ENCODE data around the gene NEK7.

Gene NEK7

GRCh38 chr1:198253259-198253658, 96.5 kb downstream of the NEK7 start:
- no peak for DNase-seq (ENCODE audit: low read depth in 1 of 2, low spot score in 1 of 2)

DNA sequence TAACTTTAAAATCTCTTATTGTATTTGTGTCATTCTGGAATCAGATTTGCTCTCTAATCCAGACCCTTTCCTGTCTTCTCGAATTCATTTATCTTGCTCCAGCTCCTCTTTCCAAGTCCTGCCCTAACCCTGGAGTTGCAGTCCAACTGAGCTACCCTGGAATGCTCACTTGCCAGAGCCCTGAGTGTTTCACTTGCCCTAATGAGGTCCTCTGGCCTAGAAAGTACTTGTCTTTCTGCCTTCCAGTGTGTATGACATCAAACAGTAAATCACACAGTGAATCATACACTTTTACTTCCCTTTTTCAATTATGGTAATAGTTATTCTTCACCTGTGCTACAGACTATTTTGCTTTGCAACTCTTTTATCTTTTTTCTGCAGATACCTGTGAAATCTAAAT, 96.9 kb downstream of the NEK7 start:
- DNase-seq (ENCODE audit: low read depth in 1 of 2, low spot score in 1 of 2), result no peak

GRCh38 chr1:198254521-198254920, 97.7 kb downstream of the NEK7 start:
- no peak for DNase-seq (ENCODE audit: low read depth in 1 of 2, low spot score in 1 of 2)

GRCh38 chr1:198254948-198255347, 98.2 kb downstream of the NEK7 start:
- DNase-seq (ENCODE audit: low read depth in 1 of 2, low spot score in 1 of 2), result no peak

DNA sequence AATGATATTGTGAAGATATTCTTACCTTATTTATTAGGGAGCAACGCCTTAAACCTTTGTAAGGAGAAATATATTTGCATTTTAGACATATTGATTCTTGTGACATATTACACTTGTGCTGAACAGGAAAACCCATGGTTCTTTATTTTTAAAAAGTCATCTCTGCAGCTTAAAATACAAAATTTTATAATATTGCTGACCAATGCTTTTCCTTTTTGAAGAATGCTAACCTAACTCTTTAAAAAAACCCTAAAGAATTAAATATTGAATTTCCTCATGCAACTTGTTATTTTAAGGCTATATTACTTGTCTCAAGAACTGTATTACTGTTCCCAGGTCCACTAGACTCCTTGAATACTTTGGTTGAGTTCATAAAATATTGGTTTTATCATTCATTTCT, 99.0 kb downstream of the NEK7 start:
- DNase-seq (ENCODE audit: low read depth in 1 of 2, low spot score in 1 of 2), result no peak

- no peak for DNase-seq (ENCODE audit: low read depth in 1 of 2, low spot score in 1 of 2)
Observed at GRCh38 chr1:198258491-198258890, 101.7 kb downstream of the NEK7 start.

DNA sequence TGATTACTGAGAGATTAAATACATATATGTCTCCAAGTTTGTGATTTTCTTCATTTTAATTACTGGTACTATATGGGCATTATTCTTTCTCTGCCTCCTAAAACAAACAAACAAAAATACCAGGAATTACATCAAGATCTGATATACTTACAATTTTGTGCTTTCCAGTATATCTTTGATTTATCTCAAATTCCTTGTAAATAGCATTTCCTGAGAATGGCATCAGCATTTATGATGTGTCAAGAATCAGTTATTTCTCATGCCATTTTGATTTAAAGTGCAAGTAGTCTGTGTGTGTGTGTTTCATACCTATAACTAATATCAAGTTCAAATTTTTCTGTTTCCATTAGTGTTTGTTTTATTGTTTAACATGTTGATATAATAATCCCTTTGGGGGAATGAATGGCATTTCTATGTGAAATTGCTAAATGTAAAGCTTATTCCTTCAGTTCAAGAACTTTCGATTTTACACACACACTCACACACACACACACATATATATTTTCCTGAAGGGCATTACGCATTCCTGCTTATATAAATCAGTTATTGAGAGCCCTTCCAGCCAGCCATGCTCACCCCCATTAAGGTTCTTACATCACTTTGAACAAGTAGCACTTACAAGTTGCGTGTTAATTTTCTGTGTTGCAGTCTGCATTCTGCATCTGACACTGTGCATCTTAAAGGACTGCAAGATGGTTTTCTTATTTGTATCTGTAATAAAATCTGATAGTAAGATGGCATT, 102.7 kb downstream of the NEK7 start:
- DNase-seq (ENCODE audit: low read depth in 1 of 2, low spot score in 1 of 2), result no peak

GRCh38 chr1:198261886-198262285, 105.1 kb downstream of the NEK7 start:
- DNase-seq (ENCODE audit: low read depth in 1 of 2, low spot score in 1 of 2), result no peak

DNA sequence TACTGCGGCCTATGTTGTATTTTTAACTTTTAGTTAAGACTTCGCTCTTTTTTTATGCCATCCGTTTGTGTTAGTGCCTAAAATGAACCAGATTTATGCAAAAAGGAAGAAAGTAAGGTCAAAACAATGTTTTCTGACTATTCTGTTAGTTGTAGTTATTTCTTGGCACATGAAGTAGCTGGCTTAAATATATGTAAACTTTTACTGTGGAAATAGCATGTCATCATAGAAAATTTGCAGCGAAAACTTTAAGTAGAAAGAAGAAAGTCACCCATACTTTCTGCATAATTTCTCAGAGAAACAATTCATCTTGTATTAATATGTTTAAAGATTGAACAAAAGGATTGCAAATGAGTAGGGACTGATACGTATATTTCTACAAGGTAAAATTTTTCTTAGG, 106.4 kb downstream of the NEK7 start:
- no peak for DNase-seq (ENCODE audit: low read depth in 1 of 2, low spot score in 1 of 2)

DNA sequence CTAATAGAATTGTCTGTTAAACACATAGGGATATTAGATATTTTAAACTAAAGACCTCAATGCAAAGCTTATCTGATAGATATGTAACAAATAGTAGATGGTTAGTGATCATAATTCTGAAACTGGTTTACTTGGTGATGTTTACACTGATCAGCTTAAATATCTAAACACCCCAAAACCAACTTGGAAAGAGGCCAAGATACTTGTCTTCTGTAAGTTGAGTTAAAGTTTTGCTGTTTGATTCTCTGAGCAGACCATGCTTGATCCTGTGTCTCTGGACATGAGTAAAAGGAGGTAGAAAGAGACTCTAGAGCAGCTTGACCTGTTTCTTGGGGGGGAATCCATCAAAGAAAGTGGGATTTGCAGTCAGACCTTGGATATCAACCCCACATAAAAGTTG, 107.5 kb downstream of the NEK7 start:
- DNase-seq (ENCODE audit: low read depth in 1 of 2, low spot score in 1 of 2), result no peak

GRCh38 chr1:198265073-198265661, 108.4 kb downstream of the NEK7 start:
- no peak for DNase-seq (ENCODE audit: low read depth in 1 of 2, low spot score in 1 of 2)

DNA sequence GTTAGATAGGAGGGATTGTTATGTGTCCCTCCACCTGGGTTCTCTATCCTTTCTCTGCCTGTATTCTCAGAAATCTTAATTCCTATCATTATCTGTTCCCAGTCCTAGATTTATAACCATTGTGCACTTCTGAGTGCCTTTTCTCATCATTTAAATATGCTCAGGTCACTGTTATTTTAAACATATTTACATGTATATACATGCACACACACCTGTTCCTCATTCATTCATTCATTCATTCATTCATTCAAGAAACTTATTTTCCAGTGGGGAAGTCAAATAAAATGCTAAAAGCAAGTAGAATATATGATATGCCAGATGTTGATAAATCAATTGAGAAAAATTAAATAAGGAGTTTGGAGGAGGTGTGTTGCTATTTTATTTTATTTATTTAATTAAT, 110.3 kb downstream of the NEK7 start:
- DNase-seq (ENCODE audit: low read depth in 1 of 2, low spot score in 1 of 2), result no peak

GRCh38 chr1:198267921-198268320, 111.1 kb downstream of the NEK7 start:
- DNase-seq (ENCODE audit: low read depth in 1 of 2, low spot score in 1 of 2), result no peak

DNA sequence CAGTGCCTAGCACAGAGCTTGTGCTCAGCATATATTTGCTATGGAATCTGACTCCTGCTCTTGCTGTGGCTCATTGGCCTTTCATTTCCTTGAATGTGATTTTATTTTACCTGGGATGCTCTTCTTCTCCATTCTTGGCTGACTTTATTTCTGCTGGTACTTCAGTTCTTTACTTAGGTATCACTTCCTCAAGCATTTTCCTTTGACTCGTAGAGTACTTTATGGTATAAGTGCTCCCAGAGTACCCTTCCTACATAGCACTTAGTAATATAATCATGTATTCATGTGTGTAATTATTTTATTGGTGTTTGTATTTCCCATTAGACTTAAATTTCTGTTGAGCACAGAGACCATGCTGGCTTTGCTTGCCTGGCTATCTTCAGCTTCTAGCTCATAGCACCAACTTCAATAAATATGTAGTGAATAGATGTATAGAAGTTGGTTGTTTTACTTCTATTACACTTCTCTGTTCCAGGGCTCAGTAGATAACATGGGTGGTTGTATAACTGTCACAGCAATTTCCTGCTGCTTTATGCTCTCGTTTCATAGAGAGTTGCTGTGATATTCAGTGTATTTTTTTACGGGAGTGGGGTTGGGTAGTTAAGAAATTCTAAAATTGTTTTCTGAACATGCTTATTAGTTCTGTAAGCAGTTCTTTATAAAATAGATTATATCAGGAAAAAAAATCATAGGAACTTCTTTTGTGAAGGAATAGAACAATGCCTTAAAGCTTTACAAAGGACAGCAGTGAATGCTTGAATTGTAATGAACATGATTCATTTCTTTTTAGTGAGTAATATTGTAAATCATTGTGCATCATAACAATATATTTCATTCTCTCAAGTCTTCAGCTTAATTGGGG, 112.2 kb downstream of the NEK7 start:
- no peak for DNase-seq (ENCODE audit: low read depth in 1 of 2, low spot score in 1 of 2)

- no peak for DNase-seq (ENCODE audit: low read depth in 1 of 2, low spot score in 1 of 2)
Observed at GRCh38 chr1:198269646-198269940, 112.8 kb downstream of the NEK7 start.

DNA sequence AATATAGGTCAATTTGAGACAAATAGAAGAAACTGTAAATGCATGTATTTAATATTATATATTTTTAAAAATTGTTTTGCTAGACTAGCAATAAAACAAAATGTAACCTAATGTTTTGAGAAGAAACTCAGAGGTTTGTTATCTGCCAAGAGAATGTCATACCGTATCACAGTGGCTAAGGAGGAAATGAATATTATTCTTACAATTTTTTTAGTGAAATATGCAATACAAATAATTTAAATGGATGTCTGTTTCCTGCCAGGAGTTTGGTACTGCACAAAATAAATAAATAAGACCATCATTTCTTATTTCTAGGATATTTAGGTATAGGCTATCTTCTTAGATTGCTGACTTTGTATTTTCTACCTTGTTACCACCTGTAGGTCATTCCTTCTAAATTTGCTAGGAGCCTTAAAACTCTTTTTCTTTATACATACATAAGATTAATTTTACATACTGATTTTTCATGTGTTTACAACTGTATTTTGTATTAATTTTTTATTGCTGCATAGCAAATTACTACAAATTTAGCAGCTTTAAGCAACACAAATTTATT, 113.6 kb downstream of the NEK7 start:
- no peak for DNase-seq (ENCODE audit: low read depth in 1 of 2, low spot score in 1 of 2)

- DNase-seq (ENCODE audit: low read depth in 1 of 2, low spot score in 1 of 2), result no peak
Observed at GRCh38 chr1:198271467-198271866, 114.7 kb downstream of the NEK7 start.

- no peak for DNase-seq (ENCODE audit: low read depth in 1 of 2, low spot score in 1 of 2)
Observed at GRCh38 chr1:198272492-198272891, 115.7 kb downstream of the NEK7 start.

GRCh38 chr1:198273748-198274295, 117.0 kb downstream of the NEK7 start:
- no peak for DNase-seq (ENCODE audit: low read depth in 1 of 2, low spot score in 1 of 2)

GRCh38 chr1:198275597-198275996, 118.8 kb downstream of the NEK7 start:
- DNase-seq (ENCODE audit: low read depth in 1 of 2, low spot score in 1 of 2), result no peak

- DNase-seq (ENCODE audit: low read depth in 1 of 2, low spot score in 1 of 2), result no peak
Observed at GRCh38 chr1:198276241-198276640, 119.4 kb downstream of the NEK7 start.

- no peak for DNase-seq (ENCODE audit: low read depth in 1 of 2, low spot score in 1 of 2)
Observed at GRCh38 chr1:198278943-198279342, 122.1 kb downstream of the NEK7 start.
